22Rv1 (cell line): ENCODE data around the gene PLIN1.

ENCODE experiments used
- CTCF ChIP-seq: fragments of 450-650 bp; IDR thresholded peaks from 2 replicates; pipeline ENCODE4 v1.5.1; 2017; ENCODE audit warnings: mild to moderate bottlenecking
- ZFX ChIP-seq: fragments of 450-650 bp; IDR thresholded peaks from 2 replicates; pipeline ENCODE4 v1.6.1; 2017; ENCODE audit warnings: antibody characterized with exemption, borderline replicate concordance

GRCh38 chr15:89723031-89723430 lies 43.9 kb upstream of the PLIN1 start:
- TF ChIP-seq CTCF (no peak), ZFX (no peak)
